SJSA1 (cell line): ENCODE measurements around the gene CYP26C1. TPM values are rescaled to one million over a fixed set of nuclear protein-coding genes. Genes with fewer than 3 reads are reported as not detected.
A peak's percentile ranks its signal among the peaks of the same experiment; 100 is the strongest.

ENCODE experiments used
- DNase-seq, 2 experiments: peaks; one replicate each; pipeline ENCODE4 v3.0.0-alpha.2; 2015 to 2020; ENCODE audit warnings: low spot score in 2 of 2, low read depth in 1 of 2
- H3K27ac ChIP-seq: fragments of 250-450 bp; sonication (Bioruptor Pico); 2 replicates; pipeline ENCODE4 v1.5.1; 2020; ENCODE audit warnings: mild to moderate bottlenecking, moderate library complexity
- H3K27me3 ChIP-seq: fragments of 250-450 bp; sonication (Bioruptor Pico); replicated peaks from 2 replicates; pipeline ENCODE4 v1.5.1; 2020; ENCODE audit warnings: mild to moderate bottlenecking, moderate library complexity
- H3K36me3 ChIP-seq: fragments of 250-450 bp; sonication (Bioruptor Pico); 2 replicates; pipeline ENCODE4 v1.5.1; 2020; ENCODE audit warnings: mild to moderate bottlenecking
- H3K4me1 ChIP-seq: fragments of 250-450 bp; sonication (Bioruptor Pico); replicated peaks from 2 replicates; pipeline ENCODE4 v1.6.1; 2021; ENCODE audit warnings: mild to moderate bottlenecking
- H3K4me3 ChIP-seq: fragments of 250-450 bp; sonication (Bioruptor Pico); 2 replicates; pipeline ENCODE4 v1.5.1; 2020; ENCODE audit warnings: mild to moderate bottlenecking
- H3K9me3 ChIP-seq: fragments of 250-450 bp; sonication (Bioruptor Pico); replicated peaks from 2 replicates; pipeline ENCODE4 v1.5.1; 2020; ENCODE audit warnings: mild to moderate bottlenecking
- total RNA-seq: library from RNA; depleted of rRNA; stranded (reverse); fragments of >200 nt; shearing (Covaris generic); gene quantifications from 2 replicates; pipeline ENCODE4 v1.2.3, GENCODE V29; 2014; rRNA removed

The CYP26C1 gene, protein sequence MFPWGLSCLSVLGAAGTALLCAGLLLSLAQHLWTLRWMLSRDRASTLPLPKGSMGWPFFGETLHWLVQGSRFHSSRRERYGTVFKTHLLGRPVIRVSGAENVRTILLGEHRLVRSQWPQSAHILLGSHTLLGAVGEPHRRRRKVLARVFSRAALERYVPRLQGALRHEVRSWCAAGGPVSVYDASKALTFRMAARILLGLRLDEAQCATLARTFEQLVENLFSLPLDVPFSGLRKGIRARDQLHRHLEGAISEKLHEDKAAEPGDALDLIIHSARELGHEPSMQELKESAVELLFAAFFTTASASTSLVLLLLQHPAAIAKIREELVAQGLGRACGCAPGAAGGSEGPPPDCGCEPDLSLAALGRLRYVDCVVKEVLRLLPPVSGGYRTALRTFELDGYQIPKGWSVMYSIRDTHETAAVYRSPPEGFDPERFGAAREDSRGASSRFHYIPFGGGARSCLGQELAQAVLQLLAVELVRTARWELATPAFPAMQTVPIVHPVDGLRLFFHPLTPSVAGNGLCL
- not detected in 2 replicates for total RNA-seq

- DNase-seq: no peak
- H3K36me3 ChIP-seq: peaks cover 6% of the 10 kb centered on the region; the same call in 1 of the 2 replicates
- H3K27me3 ChIP-seq: no peaks in the 10 kb centered on the region; the same call in 1 of the 2 replicates
- H3K4me3 ChIP-seq: no peak within 1 kb of the TSS
- H3K27ac ChIP-seq: no peak within 1 kb of the TSS
- peaks cover 9% of the 10 kb centered on the region; the same call in 1 of the 2 replicates for H3K9me3 ChIP-seq
- peaks cover 29% of the 10 kb centered on the region for H3K4me1 ChIP-seq
Observed at GRCh38 chr10:93059975-93060886, at the start of gene CYP26C1. CYP26C1 (plus strand) TSS chr10:93060798; CDS start chr10:93061264, 466 bp downstream.

DNA sequence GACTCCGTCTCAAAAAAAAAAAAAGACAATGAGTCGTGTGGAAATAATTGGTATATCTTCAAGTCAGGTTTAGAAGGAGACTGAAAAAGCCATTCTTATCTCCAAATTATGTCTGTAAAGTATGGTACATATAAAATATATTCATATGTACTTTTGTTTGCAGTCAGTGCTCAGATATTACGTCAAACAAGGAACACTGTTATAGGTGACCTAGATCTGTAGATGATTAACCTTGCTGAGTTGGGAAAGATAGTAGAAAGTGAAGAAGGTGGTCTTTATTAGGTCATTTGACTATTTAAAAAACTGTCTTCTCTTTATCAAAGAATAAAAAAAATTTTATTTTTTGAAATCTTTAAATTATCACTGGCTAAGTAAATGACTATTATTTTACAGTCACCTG is 44.9 kb upstream of the CYP26C1 start:
- Histone ChIP-seq H3K36me3 (no peaks in the 10 kb centered on the region), H3K4me1 (no peaks in the 10 kb centered on the region), H3K9me3 (no peaks in the 10 kb centered on the region), H3K4me3 (no peak overlapping the region), H3K27me3 (no peaks in the 10 kb centered on the region), H3K27ac (no peak overlapping the region)
- DNase-seq: no peak

- peaks cover 9% of the 10 kb centered on the region for H3K36me3 ChIP-seq
- no peak overlapping the region for H3K4me3 ChIP-seq
- H3K27ac ChIP-seq: no peak overlapping the region
- no peak for DNase-seq
- peaks cover 8% of the 10 kb centered on the region; the same call in 1 of the 2 replicates for H3K9me3 ChIP-seq
- no peaks in the 10 kb centered on the region for H3K4me1 ChIP-seq
- no peaks in the 10 kb centered on the region for H3K27me3 ChIP-seq
Observed at GRCh38 chr10:93023013-93023650, 37.5 kb upstream of the CYP26C1 start.

GRCh38 chr10:93026072-93026471 is 34.5 kb upstream of the CYP26C1 start:
- Histone ChIP-seq H3K9me3 (peaks cover 8% of the 10 kb centered on the region; the same call in 1 of the 2 replicates), H3K4me3 (no peak overlapping the region), H3K4me1 (peaks cover 28% of the 10 kb centered on the region), H3K27ac (no peak overlapping the region), H3K36me3 (peaks cover 9% of the 10 kb centered on the region), H3K27me3 (no peaks in the 10 kb centered on the region)
- DNase-seq: no peak

DNA sequence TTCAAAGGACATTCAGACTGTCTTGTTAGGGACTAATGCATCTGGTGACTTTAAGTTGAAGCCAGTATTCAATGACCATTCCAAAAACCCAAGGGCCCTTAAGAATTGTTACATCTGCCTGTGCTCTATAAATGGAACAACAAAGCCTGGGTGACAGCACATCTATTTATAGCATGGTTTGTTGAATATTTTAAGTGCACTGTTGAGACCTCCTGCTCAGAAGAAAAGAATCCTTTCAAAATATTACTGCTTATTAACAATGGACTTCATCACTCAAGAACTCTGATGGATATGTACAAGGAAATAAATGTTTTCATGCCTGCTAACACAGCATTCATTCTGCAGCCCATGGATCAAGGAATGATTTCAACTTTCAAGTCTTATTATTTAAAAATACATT is 33.1 kb upstream of the CYP26C1 start:
- Histone ChIP-seq H3K4me3 (no peak overlapping the region), H3K27me3 (no peaks in the 10 kb centered on the region), H3K36me3 (peaks cover 9% of the 10 kb centered on the region), H3K4me1 (peaks cover 41% of the 10 kb centered on the region), H3K27ac (no peak overlapping the region), H3K9me3 (peaks cover 8% of the 10 kb centered on the region; the same call in 1 of the 2 replicates)
- DNase-seq: no peak

DNA sequence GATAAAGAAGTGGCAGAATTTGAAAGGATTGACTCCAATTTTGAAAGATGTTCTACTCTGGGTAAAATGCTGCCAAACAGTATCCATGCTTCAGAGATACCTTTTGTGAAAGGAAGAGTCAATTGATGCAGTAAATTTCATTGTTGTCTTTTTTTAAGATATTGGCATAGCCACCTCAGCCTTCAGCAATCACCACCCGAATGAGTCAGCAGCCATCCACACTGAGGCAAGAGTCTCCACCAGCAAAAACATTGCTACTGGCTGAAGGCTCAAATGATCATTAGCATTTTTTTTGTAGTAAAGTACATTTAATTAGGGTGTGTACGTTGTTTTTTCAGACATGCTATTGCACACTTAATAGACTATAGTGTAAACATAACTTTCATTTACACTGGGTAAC is 31.7 kb upstream of the CYP26C1 start:
- Histone ChIP-seq H3K9me3 (peaks cover 8% of the 10 kb centered on the region; the same call in 1 of the 2 replicates), H3K27ac (peak overlapping the region; percentile 93)
- peak; percentile 52 to 61 for DNase-seq

GRCh38 chr10:93030409-93030808 is 30.2 kb upstream of the CYP26C1 start:
- H3K27me3 ChIP-seq: no peaks in the 10 kb centered on the region
- peak in 1 of 2 experiments; percentile 71 for DNase-seq
- H3K27ac ChIP-seq: peak overlapping the region; percentile 93
- no peak overlapping the region for H3K4me3 ChIP-seq
- H3K36me3 ChIP-seq: peaks cover 9% of the 10 kb centered on the region
- H3K9me3 ChIP-seq: peaks cover 8% of the 10 kb centered on the region; the same call in 1 of the 2 replicates
- H3K4me1 ChIP-seq: peaks cover 67% of the 10 kb centered on the region

More for the DNA sequence above, 31.7 kb upstream of the CYP26C1 start:
- Histone ChIP-seq H3K27me3 (no peaks in the 10 kb centered on the region), H3K36me3 (peaks cover 9% of the 10 kb centered on the region), H3K4me1 (peaks cover 54% of the 10 kb centered on the region), H3K4me3 (no peak overlapping the region)

DNA sequence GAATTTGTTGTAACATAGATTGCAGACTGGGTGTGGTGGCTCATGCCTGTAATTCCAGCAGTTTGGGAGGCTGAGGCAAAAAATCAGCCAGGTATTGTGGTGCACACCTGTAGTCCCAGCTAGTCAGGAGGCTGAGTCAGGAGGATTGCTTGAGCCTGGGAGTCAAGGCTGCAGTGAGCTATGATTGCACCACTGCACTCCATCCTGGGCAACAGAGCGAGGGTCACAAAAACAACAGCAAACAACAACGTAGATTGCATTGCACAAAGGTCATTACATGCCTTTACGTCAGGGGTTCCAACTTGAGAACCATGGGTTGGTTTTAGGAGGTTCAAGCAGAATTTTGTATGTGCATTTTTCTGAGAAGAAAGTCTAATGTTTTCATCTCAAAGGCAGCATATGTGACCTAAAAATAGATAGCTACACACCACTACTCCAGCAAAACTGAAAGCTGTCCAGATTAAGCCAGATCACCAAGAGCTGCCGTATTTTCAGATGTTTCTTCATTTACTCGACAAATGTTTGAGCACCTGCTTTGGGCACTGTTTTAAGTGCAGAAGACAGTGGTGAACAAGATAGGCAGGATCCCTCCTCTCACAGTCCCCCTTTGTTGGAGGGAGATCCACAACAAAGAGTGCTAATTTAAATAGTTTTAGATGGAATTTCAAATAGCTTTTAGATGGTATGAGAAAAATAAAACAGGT is 28.3 kb upstream of the CYP26C1 start:
- DNase-seq: no peak
- Histone ChIP-seq H3K27me3 (no peaks in the 10 kb centered on the region), H3K9me3 (peaks cover 5% of the 10 kb centered on the region; the same call in 1 of the 2 replicates), H3K4me3 (no peak overlapping the region), H3K4me1 (peaks cover 67% of the 10 kb centered on the region), H3K27ac (peak overlapping the region; percentile 15), H3K36me3 (peaks cover 6% of the 10 kb centered on the region)

GRCh38 chr10:93032809-93033137 is 27.8 kb upstream of the CYP26C1 start:
- Histone ChIP-seq H3K36me3 (peaks cover 1% of the 10 kb centered on the region; the same call in 1 of the 2 replicates), H3K27ac (peak overlapping the region; percentile 15)
- peak in 1 of 2 experiments; percentile 14 for DNase-seq

DNA sequence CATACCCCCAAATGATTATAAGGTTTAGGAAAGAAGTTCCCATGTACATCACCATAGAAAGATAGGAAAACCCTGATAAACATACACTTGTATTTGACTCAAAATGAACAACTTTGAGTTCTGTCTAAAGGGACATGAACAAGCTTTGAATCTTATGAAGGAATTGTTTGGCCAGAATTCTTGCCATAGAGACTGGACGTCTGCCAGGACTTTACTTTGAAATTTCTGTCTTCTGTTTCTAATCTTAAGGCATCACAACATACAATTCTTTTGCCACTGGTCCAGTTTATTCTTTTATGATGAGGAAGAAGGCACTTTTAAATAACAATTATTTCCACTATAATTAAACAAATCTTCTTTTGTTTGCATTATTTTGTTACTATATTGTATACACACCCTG is 26.2 kb upstream of the CYP26C1 start:
- Histone ChIP-seq H3K4me3 (no peak overlapping the region), H3K36me3 (no peaks in the 10 kb centered on the region), H3K9me3 (no peaks in the 10 kb centered on the region), H3K27ac (peak overlapping the region; percentile 4; the same call in 1 of the 2 replicates), H3K4me1 (peaks cover 55% of the 10 kb centered on the region), H3K27me3 (no peaks in the 10 kb centered on the region)
- peak in 1 of 2 experiments; percentile 31 for DNase-seq

More at GRCh38 chr10:93032809-93033137, 27.8 kb upstream of the CYP26C1 start:
- no peak overlapping the region for H3K4me3 ChIP-seq
- H3K27me3 ChIP-seq: no peaks in the 10 kb centered on the region
- H3K9me3 ChIP-seq: 0 out of 2 replicates have a peak, but pooled peaks cover under 1% of the 10 kb centered on the region
- peaks cover 67% of the 10 kb centered on the region for H3K4me1 ChIP-seq

DNA sequence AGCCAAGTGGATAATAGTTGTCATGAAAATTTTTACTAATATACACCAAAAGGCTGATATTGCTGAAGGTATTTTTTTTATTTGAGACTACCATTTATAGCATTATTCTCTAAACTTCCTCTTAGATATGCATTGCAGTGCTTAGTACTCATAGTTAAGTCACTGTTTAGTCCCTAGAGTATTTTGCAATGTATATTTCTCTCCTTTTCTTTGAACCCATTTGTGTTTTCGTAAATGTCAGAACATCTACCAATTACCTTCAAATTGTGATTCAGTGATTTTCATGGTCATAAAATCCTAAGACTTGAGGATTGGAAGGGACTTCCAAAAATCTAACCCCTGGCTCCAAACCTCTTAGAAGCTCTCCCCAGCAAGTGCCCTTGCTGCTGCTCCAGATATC is 21.5 kb upstream of the CYP26C1 start:
- H3K9me3 ChIP-seq: no peaks in the 10 kb centered on the region
- H3K27ac ChIP-seq: no peak overlapping the region
- H3K27me3 ChIP-seq: no peaks in the 10 kb centered on the region
- peaks cover 31% of the 10 kb centered on the region for H3K4me1 ChIP-seq
- DNase-seq: no peak
- no peak overlapping the region for H3K4me3 ChIP-seq
- H3K36me3 ChIP-seq: no peaks in the 10 kb centered on the region

DNA sequence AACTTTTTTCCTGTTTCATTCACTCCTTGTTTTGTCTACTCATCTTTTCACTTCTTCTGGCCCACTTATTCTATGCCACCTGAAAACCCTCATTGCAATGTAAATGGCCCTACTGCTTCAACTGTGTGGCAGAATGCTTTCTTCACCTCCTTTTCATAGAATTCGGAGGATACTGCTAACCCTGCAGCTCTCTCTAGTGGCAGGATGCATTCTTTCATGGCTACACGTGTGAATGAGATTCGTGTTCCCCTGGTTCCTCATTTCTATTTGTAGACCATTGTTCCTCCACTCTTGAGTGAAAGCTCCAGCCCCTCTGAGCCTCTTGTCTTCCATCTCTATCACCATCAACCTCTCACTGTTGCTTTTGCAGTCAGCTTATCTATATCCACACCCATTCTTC is 20.9 kb upstream of the CYP26C1 start:
- no peak overlapping the region for H3K27ac ChIP-seq
- peak in 1 of 2 experiments; percentile 51 for DNase-seq
- no peak overlapping the region for H3K4me3 ChIP-seq
- no peaks in the 10 kb centered on the region for H3K9me3 ChIP-seq
- no peaks in the 10 kb centered on the region for H3K36me3 ChIP-seq
- H3K4me1 ChIP-seq: peaks cover 25% of the 10 kb centered on the region
- no peaks in the 10 kb centered on the region for H3K27me3 ChIP-seq
